Prostate gland (tissue), 2 donors: ENCODE data around the gene DHX35.

Source experiments
- CTCF ChIP-seq, 4 experiments: fragments of 200-600 bp in 2 of 4; fragments of 450-650 bp in 2 of 4; sonication (generic) in 2 of 4; IDR thresholded peaks; 1 replicate in 3 of 4; 2 replicates in 1 of 4; pipeline ENCODE4 v1.5.1; 2016 to 2019; ENCODE audit warnings: antibody characterized with exemption in 4 of 4, mild to moderate bottlenecking in 2 of 4, moderate library complexity in 2 of 4
- POLR2A ChIP-seq: fragments of 450-650 bp; IDR thresholded peaks from one replicate; pipeline ENCODE4 v1.6.1; 2016; ENCODE audit warnings: antibody characterized with exemption, mild to moderate bottlenecking

- TF ChIP-seq CTCF (IDR thresholded peaks at IDR 0.05) (no peak), POLR2A (no peak)
Observed at GRCh38 chr20:39032997-39033396, 70.9 kb downstream of the DHX35 start.
